ENCODE results near the gene APOD. TPM values are rescaled to one million over a fixed set of nuclear protein-coding genes. Genes with fewer than 3 reads are reported as not detected.

Gene APOD
- total RNA-seq, 1 donor from 2014 or later: 1.6 TPM

DNA sequence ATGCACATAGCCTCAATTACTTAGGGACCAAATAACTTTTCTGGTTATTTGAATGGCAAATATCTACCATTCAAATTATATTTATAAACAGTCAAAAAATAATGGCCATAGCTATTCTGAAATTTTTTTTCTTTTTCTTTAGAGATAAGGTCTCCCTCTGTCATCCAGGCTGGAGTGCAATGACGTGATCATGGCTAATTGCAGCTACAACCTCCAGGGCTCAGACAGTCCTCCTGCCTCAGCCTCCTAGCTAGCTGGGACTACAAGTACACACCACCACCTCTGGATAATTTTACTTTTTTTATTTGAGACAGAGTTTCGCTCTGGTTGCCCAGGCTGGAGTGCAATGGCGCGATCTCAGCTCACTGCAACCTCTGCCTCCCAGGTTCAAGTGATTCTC lies 57.2 kb downstream of the APOD start:
- no peaks in the 10 kb centered on the region for H3K36me3 Mint-ChIP-seq
- H3K4me1 Mint-ChIP-seq (ENCODE audit: unreplicated experiment): no peaks in the 10 kb centered on the region
- H3K9me3 Mint-ChIP-seq: no peaks in the 10 kb centered on the region
- no peak overlapping the region for H3K4me3 Mint-ChIP-seq
- no peak overlapping the region for H3K27ac Mint-ChIP-seq
- no peaks in the 10 kb centered on the region for H3K27me3 Mint-ChIP-seq
- TF ChIP-seq, protein P1, sequence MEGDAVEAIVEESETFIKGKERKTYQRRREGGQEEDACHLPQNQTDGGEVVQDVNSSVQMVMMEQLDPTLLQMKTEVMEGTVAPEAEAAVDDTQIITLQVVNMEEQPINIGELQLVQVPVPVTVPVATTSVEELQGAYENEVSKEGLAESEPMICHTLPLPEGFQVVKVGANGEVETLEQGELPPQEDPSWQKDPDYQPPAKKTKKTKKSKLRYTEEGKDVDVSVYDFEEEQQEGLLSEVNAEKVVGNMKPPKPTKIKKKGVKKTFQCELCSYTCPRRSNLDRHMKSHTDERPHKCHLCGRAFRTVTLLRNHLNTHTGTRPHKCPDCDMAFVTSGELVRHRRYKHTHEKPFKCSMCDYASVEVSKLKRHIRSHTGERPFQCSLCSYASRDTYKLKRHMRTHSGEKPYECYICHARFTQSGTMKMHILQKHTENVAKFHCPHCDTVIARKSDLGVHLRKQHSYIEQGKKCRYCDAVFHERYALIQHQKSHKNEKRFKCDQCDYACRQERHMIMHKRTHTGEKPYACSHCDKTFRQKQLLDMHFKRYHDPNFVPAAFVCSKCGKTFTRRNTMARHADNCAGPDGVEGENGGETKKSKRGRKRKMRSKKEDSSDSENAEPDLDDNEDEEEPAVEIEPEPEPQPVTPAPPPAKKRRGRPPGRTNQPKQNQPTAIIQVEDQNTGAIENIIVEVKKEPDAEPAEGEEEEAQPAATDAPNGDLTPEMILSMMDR (conservative IDR thresholded peaks at IDR 0.05): no peak
- DNase-seq (ENCODE audit: extremely low spot score, unreplicated experiment): no peak

DNA sequence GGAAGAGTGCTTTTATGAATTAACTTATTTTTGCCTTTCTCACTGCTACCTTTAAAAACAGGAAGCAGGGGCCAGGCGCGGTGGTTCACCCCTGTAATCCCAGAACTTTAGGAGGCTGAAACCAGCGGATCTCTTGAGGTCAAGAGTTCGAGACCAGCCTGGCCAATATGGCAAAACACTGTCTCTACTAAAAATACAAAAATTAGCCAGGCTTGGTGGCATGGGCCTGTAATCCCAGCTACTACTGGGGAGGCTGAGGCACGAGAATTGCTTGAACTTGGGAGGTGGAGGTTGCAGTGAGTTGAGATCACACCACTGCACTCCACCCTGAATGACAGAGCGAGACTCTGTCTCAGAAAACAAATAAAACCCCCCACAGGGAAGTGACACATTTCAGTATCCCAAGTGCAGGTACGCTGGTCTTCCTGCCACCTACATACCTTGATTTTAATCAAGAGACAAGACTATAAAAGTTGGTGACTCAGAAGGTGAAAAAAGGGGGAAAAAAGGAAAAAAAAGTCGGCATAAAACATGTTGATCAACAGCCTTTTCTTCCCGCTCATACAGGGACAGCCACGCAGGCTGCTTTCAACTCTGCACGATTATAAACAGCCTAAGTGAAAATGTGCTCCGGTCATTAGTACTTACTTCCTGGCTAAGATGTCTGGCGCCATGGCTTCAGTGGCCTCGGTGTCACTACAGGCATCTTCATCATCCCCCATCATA lies 59.4 kb downstream of the APOD start:
- Mint-ChIP-seq H3K36me3 (no peaks in the 10 kb centered on the region), H3K27me3 (no peaks in the 10 kb centered on the region), H3K4me1 (ENCODE audit: unreplicated experiment) (no peaks in the 10 kb centered on the region), H3K27ac (no peak overlapping the region), H3K4me3 (no peak overlapping the region), H3K9me3 (no peaks in the 10 kb centered on the region)
- DNase-seq (ENCODE audit: extremely low spot score, unreplicated experiment): no peak
- TF ChIP-seq, protein P1 (conservative IDR thresholded peaks at IDR 0.05): no peak

DNA sequence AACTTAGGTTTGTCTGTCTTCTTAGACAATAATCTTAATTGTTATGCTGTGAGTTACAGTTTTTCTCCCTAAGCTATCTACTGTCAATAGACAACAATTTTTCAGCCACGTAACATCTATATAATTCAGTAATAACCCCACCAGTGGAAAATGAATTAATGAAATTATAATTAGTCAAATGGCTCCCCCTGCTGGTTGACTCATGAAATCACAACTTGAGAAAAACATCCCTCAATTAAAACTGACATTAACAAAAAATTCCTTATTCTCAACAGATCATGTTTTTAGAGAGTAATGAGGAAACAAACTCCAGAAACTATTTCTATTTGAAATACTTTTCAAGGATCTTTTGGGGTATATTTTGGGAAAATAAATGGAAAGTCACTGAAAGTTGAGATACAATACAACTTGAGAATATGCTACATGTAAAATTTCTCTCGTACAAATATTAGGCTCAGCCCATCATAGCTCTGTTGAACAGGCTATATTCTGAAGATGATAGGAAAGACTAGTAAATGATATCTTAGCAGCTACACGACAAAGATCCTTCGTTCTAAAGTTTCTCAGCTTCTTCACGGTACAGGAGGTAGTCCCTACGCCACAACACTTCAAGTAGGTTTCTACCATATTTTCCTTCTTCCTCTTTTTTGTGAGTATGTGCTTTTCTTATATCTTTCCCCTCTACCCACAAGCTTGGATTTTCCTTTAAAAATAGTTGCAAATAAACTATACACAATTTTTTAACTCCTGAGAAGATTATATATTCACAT lies 61.3 kb downstream of the APOD start:
- H3K36me3 Mint-ChIP-seq: peaks cover 4% of the 10 kb centered on the region
- TF ChIP-seq, protein P1 (conservative IDR thresholded peaks at IDR 0.05): peak; percentile 96
- no peaks in the 10 kb centered on the region for H3K4me1 Mint-ChIP-seq (ENCODE audit: unreplicated experiment)
- H3K9me3 Mint-ChIP-seq: no peaks in the 10 kb centered on the region
- no peaks in the 10 kb centered on the region for H3K27me3 Mint-ChIP-seq
- H3K4me3 Mint-ChIP-seq: no peak overlapping the region
- H3K27ac Mint-ChIP-seq: no peak overlapping the region
- DNase-seq (ENCODE audit: extremely low spot score, unreplicated experiment): no peak

Other genes starting within 250 kb of the APOD start
- 36.6 and 36.9 TPM in 2 replicates for gene ACAP2, start 140.9 kb downstream of the APOD start, total RNA-seq (ENCODE audit: low replicate concordance)
- gene PPP1R2, start 40.6 kb downstream of the APOD start, total RNA-seq (ENCODE audit: low replicate concordance): 25.7 and 37.5 TPM in 2 replicates
- gene MUC20, start 137.0 kb upstream of the APOD start, total RNA-seq (ENCODE audit: low replicate concordance): 19.7 and 20.0 TPM in 2 replicates
- 1.9 and 2.4 TPM in 2 replicates for gene MUC4, start 228.0 kb upstream of the APOD start, total RNA-seq (ENCODE audit: low replicate concordance)

All from type B pancreatic cell (in vitro differentiated cells).